IPS-18a (cell line): ENCODE results near the gene TMSB10.
"Not testable (repeated sequence)": the region's sequence is repeated elsewhere in the genome, so short reads cannot be mapped to it uniquely, and the experiment has no call there.

Source experiments
- H3K27ac ChIP-seq: one replicate; pipeline ENCODE4 v1.5.1; 2013; ENCODE audit warnings: low read length
- H3K27me3 ChIP-seq: one replicate; pipeline ENCODE4 v1.6.1; 2013; ENCODE audit warnings: mild to moderate bottlenecking, low read length; ENCODE audit not compliant: control insufficient read depth, insufficient read depth
- H3K36me3 ChIP-seq: one replicate; pipeline ENCODE4 v1.6.1; 2013; ENCODE audit warnings: low read depth, low read length; ENCODE audit not compliant: control insufficient read depth
- H3K4me1 ChIP-seq: one replicate; pipeline ENCODE4 v1.6.1; 2013; ENCODE audit warnings: low read depth, low read length; ENCODE audit not compliant: control insufficient read depth
- H3K4me3 ChIP-seq: one replicate; pipeline ENCODE4 v1.5.1; 2013; ENCODE audit warnings: low read length
- H3K9ac ChIP-seq: one replicate; pipeline ENCODE4 v1.6.1; 2013; ENCODE audit warnings: mild to moderate bottlenecking, low read length, moderate library complexity
- H3K9me3 ChIP-seq: one replicate; pipeline ENCODE4 v1.6.1; 2013; ENCODE audit warnings: low read depth, low read length; ENCODE audit not compliant: control insufficient read depth

TMSB10 gene

GRCh38 chr2:84872691-84873090 is 32.8 kb upstream of the TMSB10 start:
- not testable (repeated sequence) for H3K27ac ChIP-seq, H3K4me1 ChIP-seq, H3K4me3 ChIP-seq, H3K9ac ChIP-seq, H3K36me3 ChIP-seq, H3K9me3 ChIP-seq
- H3K27me3 ChIP-seq, result peaks cover 10% of the 10 kb centered on the region

DNA sequence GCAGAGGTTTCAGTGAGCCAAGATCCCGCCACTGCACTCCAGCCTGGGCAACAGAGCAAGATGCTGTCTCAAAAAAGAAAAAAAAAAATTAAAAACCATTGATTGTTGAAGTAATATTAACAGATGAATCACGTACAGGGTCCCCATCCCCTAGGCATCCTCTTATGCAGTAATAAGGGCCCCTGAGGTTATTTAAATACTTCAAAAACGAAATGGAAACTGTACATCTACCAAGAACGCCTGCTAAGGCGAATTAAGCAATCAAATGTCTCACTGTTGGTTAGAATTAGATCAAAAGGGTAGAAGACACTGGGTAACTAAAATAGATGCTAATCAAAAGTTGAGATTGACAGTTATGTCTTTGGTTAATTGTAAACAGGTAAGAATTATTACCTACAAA is 32.1 kb upstream of the TMSB10 start:
- no peaks in the 10 kb centered on the region for H3K9me3 ChIP-seq
- no peak overlapping the region for H3K27ac ChIP-seq

GRCh38 chr2:84874381-84875212 is 30.9 kb upstream of the TMSB10 start:
- Histone ChIP-seq H3K36me3 (no peaks in the 10 kb centered on the region), H3K9ac (no peak overlapping the region), H3K27me3 (peaks cover 29% of the 10 kb centered on the region), H3K9me3 (no peaks in the 10 kb centered on the region), H3K4me3 (no peak overlapping the region), H3K27ac (no peak overlapping the region), H3K4me1 (no peaks in the 10 kb centered on the region)

More for the DNA sequence above, 32.1 kb upstream of the TMSB10 start:
- H3K9ac ChIP-seq, result no peak overlapping the region
- H3K27me3 ChIP-seq, result peaks cover 17% of the 10 kb centered on the region
- no peaks in the 10 kb centered on the region for H3K36me3 ChIP-seq
- H3K4me1 ChIP-seq, result no peaks in the 10 kb centered on the region
- no peak overlapping the region for H3K4me3 ChIP-seq

- peaks cover 3% of the 10 kb centered on the region for H3K4me1 ChIP-seq
- no peaks in the 10 kb centered on the region for H3K36me3 ChIP-seq
- no peak overlapping the region for H3K4me3 ChIP-seq
- H3K27ac ChIP-seq, result no peak overlapping the region
- H3K9me3 ChIP-seq, result no peaks in the 10 kb centered on the region
- no peak overlapping the region for H3K9ac ChIP-seq
- peaks cover 35% of the 10 kb centered on the region for H3K27me3 ChIP-seq
Measured at GRCh38 chr2:84875213-84875560, 30.3 kb upstream of the TMSB10 start.

GRCh38 chr2:84875619-84876018 is 29.8 kb upstream of the TMSB10 start:
- H3K36me3 ChIP-seq, H3K4me3 ChIP-seq, H3K9me3 ChIP-seq, H3K27ac ChIP-seq, H3K9ac ChIP-seq, H3K4me1 ChIP-seq: not testable (repeated sequence)
- peaks cover 39% of the 10 kb centered on the region for H3K27me3 ChIP-seq

DNA sequence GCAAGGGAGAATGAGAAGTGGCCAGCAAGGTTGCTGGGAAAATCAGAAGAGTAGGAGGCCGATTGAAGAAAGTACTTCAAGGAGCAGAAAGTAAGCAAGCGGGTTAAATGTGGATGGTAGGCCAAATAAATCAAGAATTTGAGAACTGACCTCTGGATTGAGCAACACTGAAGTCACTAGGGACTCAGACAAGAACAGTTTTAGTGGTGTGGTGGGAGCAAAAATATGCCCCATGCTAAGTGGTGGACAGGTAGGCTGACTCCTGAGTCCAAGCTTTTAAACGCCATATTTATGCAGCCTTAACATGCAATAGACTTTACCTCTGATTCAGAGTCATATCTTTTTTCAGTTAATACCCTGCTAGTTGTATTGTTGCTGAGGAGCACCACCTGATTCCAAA is 29.1 kb upstream of the TMSB10 start:
- Histone ChIP-seq H3K9ac (no peak overlapping the region), H3K27ac (no peak overlapping the region), H3K36me3 (no peaks in the 10 kb centered on the region), H3K9me3 (no peaks in the 10 kb centered on the region), H3K27me3 (peaks cover 47% of the 10 kb centered on the region), H3K4me3 (no peak overlapping the region), H3K4me1 (peaks cover 4% of the 10 kb centered on the region)

DNA sequence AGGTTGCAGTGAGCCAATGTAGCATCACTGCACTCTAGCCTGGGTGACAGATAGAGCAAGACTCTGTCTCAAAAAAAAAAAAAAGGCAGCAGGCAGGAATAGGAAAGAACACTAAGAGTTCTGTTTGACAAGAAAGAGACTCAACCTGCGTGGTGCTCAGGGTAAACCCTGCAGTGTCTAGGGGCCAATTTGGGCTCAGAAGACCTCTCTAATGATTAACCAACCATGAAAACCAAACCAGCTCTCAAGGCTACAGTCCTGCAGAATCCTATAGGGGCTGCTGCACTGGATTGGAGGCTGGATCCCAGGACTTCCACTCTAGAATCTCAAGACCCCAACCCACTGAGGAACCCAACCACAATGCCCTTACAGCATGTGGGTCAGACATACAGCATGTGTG is 27.0 kb upstream of the TMSB10 start:
- H3K4me1 ChIP-seq, result peaks cover 4% of the 10 kb centered on the region
- H3K27me3 ChIP-seq, result peaks cover 68% of the 10 kb centered on the region
- H3K9ac ChIP-seq, result no peak overlapping the region
- no peaks in the 10 kb centered on the region for H3K36me3 ChIP-seq
- no peaks in the 10 kb centered on the region for H3K9me3 ChIP-seq
- H3K27ac ChIP-seq, result no peak overlapping the region
- no peak overlapping the region for H3K4me3 ChIP-seq

DNA sequence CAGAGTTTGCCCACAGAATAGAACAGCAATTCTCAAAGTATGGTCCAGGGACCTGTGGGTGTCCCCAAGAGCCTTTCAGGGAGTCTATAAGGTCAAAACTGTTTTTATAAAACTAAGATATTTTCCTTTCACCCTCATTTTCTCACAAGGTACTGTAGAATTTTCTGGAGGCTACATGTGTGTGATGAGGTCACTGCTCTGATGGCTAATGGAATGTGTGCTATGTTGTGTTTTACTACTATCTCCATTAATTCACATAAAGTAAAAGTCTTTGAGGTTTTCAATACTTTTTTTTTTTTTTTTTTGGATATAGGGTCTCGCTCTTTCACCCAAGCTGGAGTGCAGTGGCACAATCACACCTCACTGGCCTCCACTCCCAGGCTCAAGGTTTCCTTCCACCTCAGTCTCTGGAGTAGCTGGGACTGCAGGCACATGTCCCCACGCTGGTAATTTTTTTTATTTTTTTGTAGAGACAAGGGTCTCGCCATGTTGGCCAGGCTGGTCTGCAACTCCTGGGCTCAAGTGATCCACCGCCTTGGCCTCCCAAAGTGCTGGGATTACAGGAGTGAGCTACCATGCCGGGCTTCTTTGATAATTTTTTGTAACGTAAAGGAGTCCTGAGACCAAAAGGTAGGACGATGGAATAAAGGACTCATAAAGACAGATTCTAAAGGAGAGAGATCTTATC is 26.4 kb upstream of the TMSB10 start:
- Histone ChIP-seq H3K4me3 (no peak overlapping the region), H3K36me3 (no peaks in the 10 kb centered on the region), H3K27me3 (peaks cover 74% of the 10 kb centered on the region), H3K9me3 (no peaks in the 10 kb centered on the region), H3K9ac (no peak overlapping the region), H3K27ac (no peak overlapping the region), H3K4me1 (peaks cover 4% of the 10 kb centered on the region)

- Histone ChIP-seq H3K4me3 (peak overlapping the region; percentile 62), H3K4me1 (peaks cover 4% of the 10 kb centered on the region), H3K27ac (no peak overlapping the region), H3K9ac (peak overlapping the region; percentile 26), H3K9me3 (no peaks in the 10 kb centered on the region), H3K36me3 (no peaks in the 10 kb centered on the region), H3K27me3 (peaks cover 81% of the 10 kb centered on the region)
Measured at GRCh38 chr2:84879584-84880394, 25.7 kb upstream of the TMSB10 start.

GRCh38 chr2:84880395-84880644 is 25.1 kb upstream of the TMSB10 start:
- H3K27me3 ChIP-seq, result peaks cover 84% of the 10 kb centered on the region
- no peaks in the 10 kb centered on the region for H3K9me3 ChIP-seq
- peak overlapping the region; percentile 62 for H3K4me3 ChIP-seq
- peaks cover 4% of the 10 kb centered on the region for H3K4me1 ChIP-seq
- H3K36me3 ChIP-seq, result no peaks in the 10 kb centered on the region
- no peak overlapping the region for H3K27ac ChIP-seq
- H3K9ac ChIP-seq, result peak overlapping the region; percentile 26

- H3K4me3 ChIP-seq, result peak within 1 kb of the TSS; percentile 62
- H3K36me3 ChIP-seq, result no peaks in the 10 kb centered on the region
- H3K27me3 ChIP-seq, result peaks cover 84% of the 10 kb centered on the region
- H3K9me3 ChIP-seq, result no peaks in the 10 kb centered on the region
- H3K4me1 ChIP-seq, result peaks cover 4% of the 10 kb centered on the region
- H3K9ac ChIP-seq, result peak within 1 kb of the TSS; percentile 26
- H3K27ac ChIP-seq, result no peak within 1 kb of the TSS
Measured at GRCh38 chr2:84880645-84881521, 24.6 kb upstream of the TMSB10 start, which contains the start of gene TRABD2A. Gene TRABD2A (minus strand): TSS chr2:84881084. CDS start chr2:84881039, 45 bp downstream.
